Lower leg skin (tissue), 3 donors: ENCODE results near the gene PMEPA1.

Experiments used
- CTCF ChIP-seq, 3 donors: fragments of 450-650 bp; IDR thresholded peaks; one replicate each; pipeline ENCODE4 v1.5.1; 2016; ENCODE audit warnings: antibody characterized with exemption in 3 of 3, mild to moderate bottlenecking in 3 of 3, moderate library complexity in 2 of 3
- POLR2A ChIP-seq, 2 donors: fragments of 450-650 bp; IDR thresholded peaks; one replicate each; pipeline ENCODE4 v1.6.1; 2016 to 2017; ENCODE audit warnings: antibody characterized with exemption in 2 of 2, mild to moderate bottlenecking in 1 of 2, moderate library complexity in 1 of 2

GRCh38 chr20:57628047-57628961, 81.5 kb downstream of the PMEPA1 start:
- TF ChIP-seq CTCF (IDR thresholded peaks at IDR 0.05) = no peak
- TF ChIP-seq POLR2A (IDR thresholded peaks at IDR 0.05) = no peak
